Caco-2 (cell line): ENCODE measurements around the gene NR2C1. TPM values are rescaled to one million over a fixed set of nuclear protein-coding genes. Genes with fewer than 3 reads are reported as not detected.

Experiments used
- BruUV-seq: library from RNA; stranded (reverse); fragments of 400-500 nt; replicated peaks from 2 replicates; lab custom pipeline; 2021; lab: Mats Ljungman, UMichigan
- CTCF ChIA-PET: fragments of 300-600 bp; sonication (Branson Sonifier 250); formaldehyde crosslinking; loops from one replicate; lab custom pipeline; 2022; ENCODE audit warnings: antibody characterized with exemption; lab: Charles Lee
- POLR2A ChIA-PET: fragments of 300-600 bp; sonication (Branson Sonifier 250); formaldehyde crosslinking; loops from one replicate; lab custom pipeline; 2022; ENCODE audit warnings: antibody characterized with exemption; lab: Charles Lee
- DNase-seq, 2 experiments: peaks; one replicate each; pipeline versions ENCODE4 v3.0.0 to v3.0.0-alpha.2; 2020 to 2022
- H3K27me3 ChIP-seq: replicated peaks from 2 replicates; pipeline ENCODE4 v1.6.0; 2011; ENCODE audit warnings: low read length; ENCODE audit not compliant: control insufficient read depth, insufficient read depth
- H3K36me3 ChIP-seq: 2 replicates; pipeline ENCODE4 v1.5.1; 2011; ENCODE audit warnings: low read length; ENCODE audit not compliant: control insufficient read depth, insufficient read depth
- H3K4me1 ChIP-seq: fragments of 250-450 bp; sonication (Bioruptor Pico); 2 replicates; pipeline ENCODE4 v1.5.1; 2020; ENCODE audit warnings: mild to moderate bottlenecking
- H3K4me3 ChIP-seq: 2 replicates; pipeline ENCODE4 v1.5.1; 2011; ENCODE audit warnings: low read depth, mild to moderate bottlenecking, control low read depth, low read length
- H3K9me3 ChIP-seq: fragments of 250-450 bp; sonication (Bioruptor Pico); 2 replicates; pipeline ENCODE4 v1.5.1; 2020; ENCODE audit warnings: mild to moderate bottlenecking, moderate library complexity
- H3K27ac Mint-ChIP-seq: one replicate; pipeline ENCODE4 v1.8.0; 2022; ENCODE audit warnings: mixed read lengths; ENCODE audit not compliant: unreplicated experiment
- H3K27me3 Mint-ChIP-seq: one replicate; pipeline ENCODE4 v1.8.0; 2022; ENCODE audit warnings: mixed read lengths; ENCODE audit not compliant: insufficient read depth, unreplicated experiment
- H3K36me3 Mint-ChIP-seq: one replicate; pipeline ENCODE4 v1.8.0; 2022; ENCODE audit warnings: mild to moderate bottlenecking, mixed read lengths; ENCODE audit not compliant: insufficient read depth, unreplicated experiment
- H3K4me1 Mint-ChIP-seq: one replicate; pipeline ENCODE4 v1.8.0; 2022; ENCODE audit warnings: low read depth, mixed read lengths; ENCODE audit not compliant: unreplicated experiment
- H3K4me3 Mint-ChIP-seq: one replicate; pipeline ENCODE4 v1.8.0; 2022; ENCODE audit warnings: mild to moderate bottlenecking, moderate library complexity, mixed read lengths; ENCODE audit not compliant: unreplicated experiment
- H3K9me3 Mint-ChIP-seq: one replicate; pipeline ENCODE4 v1.8.0; 2022; ENCODE audit warnings: mixed read lengths; ENCODE audit not compliant: unreplicated experiment
- CTCF ChIP-seq, 2 experiments: fragments of 200-600 bp in 1 of 2; IDR thresholded peaks; 1 replicate in 1 of 2; 2 replicates in 1 of 2; pipeline versions ENCODE4 v1.5.1 to v1.8.0; 2011 to 2022; ENCODE audit warnings: antibody characterized with exemption in 1 of 2, control low read depth in 1 of 2, inconsistent platforms in 1 of 2, low read depth in 1 of 2, low read length in 1 of 2, mild to moderate bottlenecking in 1 of 2, moderate library complexity in 1 of 2; ENCODE audit not compliant: insufficient read depth in 1 of 2, severe bottlenecking in 1 of 2, unreplicated experiment in 1 of 2
- intact Hi-C: fragments of 100-400 bp; cut with micrococcal nuclease; formaldehyde crosslinking; loops from one replicate; pipeline ENCODE4 v1.10.0; 2022; ENCODE audit not compliant: unreplicated experiment
- total RNA-seq: library from RNA; stranded (reverse); gene quantifications from 2 replicates; pipeline ENCODE4 v1.2.3, GENCODE V29; 2022

NR2C1 gene
- total RNA-seq, 1 experiment from 2014 or later, result 51.1 TPM

GRCh38 chr12:94972795-94973194 lies 100.6 kb downstream of the NR2C1 start:
- ChIA-PET CTCF (interaction anchor here (0.6 kb wide), 1 partner anchor 59 kb away, joined by 3 read pairs; no protein-coding TSS in a partner anchor), POLR2A (interaction anchor here (0.7 kb wide), 1 partner anchor 31 kb away, joined by 3 read pairs; no protein-coding TSS in a partner anchor)
- no peak overlapping the region for H3K4me3 ChIP-seq
- H3K36me3 ChIP-seq, result no peaks in the 10 kb centered on the region
- BruUV-seq, result no TSS peak
- no peak for DNase-seq
- Mint-ChIP-seq H3K27me3 (no peaks in the 10 kb centered on the region), H3K36me3 (no peaks in the 10 kb centered on the region), H3K27ac (no peak overlapping the region), H3K4me3 (no peak overlapping the region), H3K9me3 (no peaks in the 10 kb centered on the region), H3K4me1 (no peaks in the 10 kb centered on the region)
- no peaks in the 10 kb centered on the region for H3K4me1 ChIP-seq
- H3K9me3 ChIP-seq, result no peaks in the 10 kb centered on the region
- no peaks in the 10 kb centered on the region for H3K27me3 ChIP-seq
- intact Hi-C loops, result no loop called here
- TF ChIP-seq CTCF (IDR thresholded peaks at IDR 0.05; ENCODE audit: insufficient read depth in 1 of 2, low read depth in 1 of 2, low read length in 1 of 2, severe bottlenecking in 1 of 2, unreplicated experiment in 1 of 2), result no peak

GRCh38 chr12:94971923-94972322 lies 101.5 kb downstream of the NR2C1 start:
- intact Hi-C loops, result no loop called here
- no peak for TF ChIP-seq CTCF (IDR thresholded peaks at IDR 0.05; ENCODE audit: insufficient read depth in 1 of 2, low read depth in 1 of 2, low read length in 1 of 2, severe bottlenecking in 1 of 2, unreplicated experiment in 1 of 2)
- no peak overlapping the region for H3K4me3 ChIP-seq
- Mint-ChIP-seq H3K4me1 (no peaks in the 10 kb centered on the region), H3K9me3 (no peaks in the 10 kb centered on the region), H3K4me3 (no peak overlapping the region), H3K27ac (no peak overlapping the region), H3K36me3 (no peaks in the 10 kb centered on the region), H3K27me3 (no peaks in the 10 kb centered on the region)
- no peaks in the 10 kb centered on the region for H3K9me3 ChIP-seq
- CTCF ChIA-PET, result no interaction called here
- H3K27me3 ChIP-seq, result no peaks in the 10 kb centered on the region
- DNase-seq, result no peak
- no peaks in the 10 kb centered on the region for H3K36me3 ChIP-seq
- BruUV-seq, result no TSS peak
- POLR2A ChIA-PET, result no interaction called here
- no peaks in the 10 kb centered on the region for H3K4me1 ChIP-seq

GRCh38 chr12:94970560-94970959 lies 102.9 kb downstream of the NR2C1 start:
- H3K27ac Mint-ChIP-seq, result no peak overlapping the region
- DNase-seq, result no peak
- H3K4me1 Mint-ChIP-seq, result no peaks in the 10 kb centered on the region
- no peaks in the 10 kb centered on the region for H3K36me3 ChIP-seq
- no peak overlapping the region for H3K4me3 Mint-ChIP-seq
- H3K36me3 Mint-ChIP-seq, result no peaks in the 10 kb centered on the region
- no peak overlapping the region for H3K4me3 ChIP-seq
- ChIA-PET CTCF (no interaction called here), POLR2A (no interaction called here)
- no peaks in the 10 kb centered on the region for H3K9me3 ChIP-seq
- intact Hi-C loops, result no loop called here
- H3K9me3 Mint-ChIP-seq, result no peaks in the 10 kb centered on the region
- H3K4me1 ChIP-seq, result no peaks in the 10 kb centered on the region
- H3K27me3 ChIP-seq, result no peaks in the 10 kb centered on the region
- no peaks in the 10 kb centered on the region for H3K27me3 Mint-ChIP-seq
- BruUV-seq, result no TSS peak
- TF ChIP-seq CTCF (IDR thresholded peaks at IDR 0.05; ENCODE audit: insufficient read depth in 1 of 2, low read depth in 1 of 2, low read length in 1 of 2, severe bottlenecking in 1 of 2, unreplicated experiment in 1 of 2), result no peak

Other genes with a start within 250 kb of the NR2C1 start
- 122 and 131 TPM in 2 replicates for gene NDUFA12, start 69.9 kb downstream of the NR2C1 start, total RNA-seq
- gene FGD6, start 143.8 kb upstream of the NR2C1 start, total RNA-seq, result 23.5 and 25.1 TPM in 2 replicates
- 76.9 and 77.4 TPM in 2 replicates for gene VEZT, start 144.2 kb upstream of the NR2C1 start, total RNA-seq